Left lobe of liver (tissue), 2 donors: Measurements from ENCODE around the gene CMPK1. TPM values are rescaled to one million over a fixed set of nuclear protein-coding genes. Genes with fewer than 3 reads are reported as not detected.
"Not testable (repeated sequence)": the region's sequence is repeated elsewhere in the genome, so short reads cannot be mapped to it uniquely, and the experiment has no call there.

Experiments
- ATAC-seq: fragments of 200-7000 bp; cut with Tn5 transposase; one replicate; pipeline ENCODE4 v1.9.1; 2020; ENCODE audit warnings: mild to moderate bottlenecking, moderate library complexity
- DNase-seq: peaks from one replicate; pipeline ENCODE4 v3.0.0-alpha.2; 2020; ENCODE audit warnings: low spot score
- total RNA-seq: library from RNA; stranded (reverse); gene quantifications from one replicate; pipeline ENCODE4 v1.2.1, GENCODE V29; 2021
- donor health status: DM: no; HTN: no; CAD: no; lungs with moderate emphysema.
- donor health status: DM: no; HTN: yes; CAD: no.

CMPK1 gene, protein sequence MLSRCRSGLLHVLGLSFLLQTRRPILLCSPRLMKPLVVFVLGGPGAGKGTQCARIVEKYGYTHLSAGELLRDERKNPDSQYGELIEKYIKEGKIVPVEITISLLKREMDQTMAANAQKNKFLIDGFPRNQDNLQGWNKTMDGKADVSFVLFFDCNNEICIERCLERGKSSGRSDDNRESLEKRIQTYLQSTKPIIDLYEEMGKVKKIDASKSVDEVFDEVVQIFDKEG
- 119 TPM for total RNA-seq

DNA sequence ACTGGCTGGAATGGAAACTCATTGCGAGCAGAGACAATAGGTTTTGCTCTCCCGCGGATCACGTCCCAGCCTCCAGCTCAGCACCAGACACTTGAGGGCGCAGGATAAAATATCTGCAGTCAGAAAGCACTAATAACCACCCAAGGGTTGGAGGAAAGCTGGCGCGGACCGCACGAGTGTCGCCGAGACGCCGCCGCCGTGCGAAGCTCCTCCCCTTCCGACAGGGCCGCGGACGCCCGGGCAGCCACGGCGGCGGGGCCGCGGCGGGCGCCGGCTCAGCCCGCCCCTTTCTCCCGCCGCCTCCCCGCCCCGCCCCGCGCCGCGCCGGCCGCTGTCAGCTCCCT lies at the start of gene CMPK1:
Gene CMPK1, plus strand, starts transcription at position 213 of the 344 bp plus-strand sequence. CDS start 156 bp downstream, outside the sequence.
- DNase-seq (peak; percentile 88), ATAC-seq (peak; percentile 82)

DNA sequence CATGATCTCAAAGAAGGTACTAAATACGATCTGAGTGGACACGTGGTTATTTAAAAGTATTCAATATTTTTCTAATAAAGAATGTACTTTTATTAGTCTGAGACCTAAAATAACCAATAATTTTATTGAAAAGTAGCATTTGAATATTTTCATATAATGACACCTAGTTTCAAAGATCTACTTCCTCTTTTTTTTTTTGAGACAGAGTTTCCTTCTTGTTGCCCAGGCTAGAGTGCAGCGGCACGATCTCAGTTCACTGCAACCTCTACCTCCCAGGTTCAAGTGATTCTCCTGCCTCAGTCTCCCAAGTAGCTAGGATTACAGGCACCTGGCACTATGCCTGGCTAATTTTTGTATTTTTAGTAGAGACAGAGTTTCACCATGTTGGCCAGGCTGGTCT lies 45.5 kb upstream of the CMPK1 start:
- not testable (repeated sequence) for ATAC-seq, DNase-seq

DNA sequence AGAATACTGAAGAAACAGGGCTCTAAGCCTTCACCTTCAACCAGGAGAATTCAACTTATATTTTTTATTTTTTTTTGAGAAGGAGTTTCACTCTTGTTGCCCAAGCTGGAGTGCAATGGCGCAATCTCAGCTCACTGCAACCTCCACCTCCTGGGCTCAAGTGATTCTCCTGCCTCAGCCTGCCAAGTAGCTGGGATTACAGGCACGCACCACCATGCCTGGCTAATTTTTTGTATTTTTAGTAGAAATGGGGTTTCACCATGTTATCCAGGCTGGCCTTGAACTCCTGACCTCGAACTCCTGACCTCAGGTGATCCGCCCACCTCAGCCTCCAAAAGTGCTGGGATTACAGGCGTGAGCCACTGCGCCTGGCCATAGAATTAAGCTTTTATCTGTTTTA lies 38.7 kb upstream of the CMPK1 start:
- ATAC-seq, DNase-seq: not testable (repeated sequence)

DNA sequence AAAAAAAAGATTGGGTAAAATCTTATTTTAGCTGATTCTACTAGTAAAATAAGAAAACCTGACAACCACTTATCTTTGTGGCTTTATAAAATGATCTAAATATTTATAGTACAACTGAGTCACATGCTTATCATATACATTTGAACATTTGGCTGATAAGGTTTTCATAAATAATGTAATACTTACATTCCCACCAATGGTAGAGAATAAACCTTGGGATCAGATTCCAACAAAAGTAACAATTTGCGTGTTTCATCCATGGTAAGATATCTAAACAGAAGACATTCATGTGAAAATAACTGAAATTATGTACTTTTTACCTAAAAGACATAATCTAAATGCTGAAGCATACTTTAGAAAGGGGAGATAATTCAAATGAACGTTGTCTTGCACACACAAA lies 38.0 kb upstream of the CMPK1 start:
- no peak for DNase-seq
- ATAC-seq: no peak

DNA sequence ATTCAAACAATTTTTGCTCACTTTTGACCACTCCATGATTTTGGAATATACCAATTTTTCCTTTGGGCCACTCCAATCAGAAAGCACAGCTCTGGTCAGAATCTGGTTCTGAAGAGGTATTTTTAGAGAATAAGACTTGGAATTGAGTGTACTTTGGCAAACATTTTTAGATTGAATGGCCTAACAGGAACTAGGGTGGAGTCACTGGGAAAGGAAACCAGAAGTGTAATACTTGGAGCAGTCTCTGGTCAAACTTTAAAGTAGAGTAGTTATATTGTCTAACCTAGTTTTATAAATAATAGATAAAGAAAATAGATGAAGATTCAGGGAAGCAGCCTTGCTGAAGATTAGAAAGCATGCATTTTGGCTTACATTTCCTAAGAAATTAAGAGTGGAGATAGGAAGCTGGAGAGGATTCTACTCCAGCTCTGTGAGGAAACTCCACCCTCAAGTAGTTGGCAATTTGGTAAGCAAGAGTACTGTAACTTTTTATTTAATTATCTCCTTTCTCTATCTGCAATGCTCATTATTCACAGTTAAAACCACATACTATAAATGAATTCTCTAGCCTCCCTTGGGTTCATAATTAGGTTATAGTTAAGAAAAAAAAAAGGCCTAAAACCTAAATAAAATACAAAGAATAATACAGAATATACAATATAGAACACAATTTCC lies 35.4 kb upstream of the CMPK1 start:
- ATAC-seq (no peak), DNase-seq (no peak)

DNA sequence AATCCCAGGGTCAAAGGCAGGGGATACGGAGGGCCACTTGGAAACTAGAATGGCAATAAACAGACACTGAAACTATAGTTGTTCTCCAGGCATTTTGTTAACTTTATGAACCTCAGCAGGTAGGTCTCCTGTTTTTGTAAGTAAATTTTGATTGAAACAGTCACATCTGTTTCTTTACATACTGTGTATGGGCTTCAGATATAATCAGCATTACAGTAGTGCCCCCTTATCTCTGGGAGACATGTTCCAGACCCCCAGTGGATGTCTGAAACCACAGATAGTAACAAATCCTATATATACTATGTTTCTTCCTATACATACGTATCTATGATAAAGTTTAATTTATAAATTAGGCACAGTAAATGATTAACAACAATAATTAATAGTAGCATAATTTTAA lies 31.1 kb upstream of the CMPK1 start:
- DNase-seq (no peak), ATAC-seq (no peak)

DNA sequence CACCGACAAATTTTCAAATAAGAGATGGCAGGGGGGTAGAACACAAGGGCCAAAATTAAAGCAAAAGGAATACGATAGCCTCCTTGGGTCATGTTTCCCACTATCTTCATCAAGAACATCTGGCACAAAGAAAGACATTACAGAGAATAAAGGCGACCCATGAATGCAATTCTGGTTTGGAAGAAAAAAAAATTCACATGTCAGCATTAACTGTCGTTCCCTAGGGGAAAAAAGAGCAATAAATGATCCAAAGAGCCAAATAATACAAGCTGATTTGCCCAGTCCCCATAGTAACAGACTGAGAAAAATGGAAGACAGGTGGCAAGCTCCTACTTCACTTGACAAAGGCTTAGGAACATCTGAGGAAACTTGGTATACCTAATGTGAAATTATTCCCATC lies 24.2 kb upstream of the CMPK1 start:
- ATAC-seq (no peak), DNase-seq (no peak)

DNA sequence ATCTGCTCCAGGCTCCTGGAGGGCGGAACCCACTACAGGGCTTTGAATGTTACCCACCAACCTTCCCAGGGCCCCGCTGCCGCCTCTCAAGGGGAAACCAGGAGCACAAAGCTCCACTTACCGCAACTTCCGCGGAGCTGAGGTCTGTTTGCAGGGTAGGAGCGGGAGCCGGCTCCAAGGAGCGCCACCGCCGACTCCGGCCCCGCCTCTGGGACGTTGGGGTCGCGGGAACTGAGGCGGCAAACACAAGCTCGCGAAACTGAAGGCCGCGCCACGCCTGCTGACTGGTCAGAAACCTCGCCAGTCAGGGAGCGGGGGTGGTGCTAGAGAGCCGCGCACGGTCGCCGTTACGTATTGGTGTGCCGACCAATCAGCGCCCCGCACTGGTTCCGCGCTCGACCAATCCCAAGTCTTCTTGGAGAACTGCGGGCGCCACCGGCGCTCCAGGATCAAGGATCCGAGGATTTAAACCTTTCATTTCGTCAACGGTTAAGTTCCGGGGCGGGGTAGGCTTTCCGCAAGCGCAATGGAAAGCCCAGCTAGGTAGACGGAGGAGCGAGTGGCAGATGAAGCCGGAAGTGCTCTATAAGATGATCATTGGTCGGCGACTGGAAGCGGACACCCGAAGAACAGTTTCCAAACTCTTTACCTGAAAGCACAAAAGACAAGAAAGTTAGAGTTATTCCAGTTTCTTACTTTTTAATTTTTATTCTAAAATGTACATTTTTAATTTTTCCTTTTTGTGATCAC lies 19.5 kb upstream of the CMPK1 start, which contains the start of gene STIL:
Gene STIL, minus strand, starts transcription at position 233 of the 750 bp plus-strand sequence. CDS start 3,828 bp downstream, outside the sequence.
- DNase-seq: peak; percentile 99
- peak; percentile 99 for ATAC-seq

DNA sequence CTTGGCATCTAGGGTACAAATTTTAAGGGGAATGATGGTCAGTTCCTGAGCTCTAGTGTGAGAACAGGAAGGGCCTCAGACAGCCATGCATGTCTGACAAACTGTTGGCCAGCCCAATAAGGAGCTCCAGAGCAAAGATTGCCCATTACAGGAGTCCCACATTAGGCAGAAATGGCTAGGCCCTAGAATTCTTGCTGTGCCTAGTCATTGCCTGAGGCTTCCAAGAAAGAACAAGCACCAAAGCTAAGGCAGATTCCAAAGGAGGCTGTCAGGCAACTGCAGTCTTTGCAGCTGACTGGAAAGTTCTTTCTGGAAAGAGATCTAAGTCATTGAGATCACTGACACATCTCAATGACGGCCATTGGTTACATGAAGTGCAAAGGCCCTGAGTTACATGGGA lies 15.7 kb upstream of the CMPK1 start:
- DNase-seq: no peak
- ATAC-seq: no peak

DNA sequence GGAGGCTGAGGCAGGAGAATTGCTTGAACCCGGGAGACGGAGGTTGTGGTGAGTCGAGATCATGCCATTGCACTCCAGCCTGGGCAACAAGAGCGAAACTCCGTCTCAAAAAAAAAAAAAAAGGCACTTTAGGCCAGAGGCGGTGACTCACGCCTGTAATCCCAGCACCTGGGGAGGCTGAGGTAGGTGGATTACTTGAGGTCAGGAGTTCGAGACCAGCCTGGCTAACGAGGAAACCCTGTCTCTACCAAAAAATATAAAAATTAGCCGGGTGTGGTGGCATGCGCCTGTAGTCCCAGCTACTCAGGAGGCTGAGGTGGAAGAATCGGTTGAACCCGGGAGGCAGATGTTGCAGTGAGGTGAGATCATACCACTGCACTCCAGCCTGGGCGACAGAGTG lies 13.6 kb upstream of the CMPK1 start:
- DNase-seq, ATAC-seq: not testable (repeated sequence)

DNA sequence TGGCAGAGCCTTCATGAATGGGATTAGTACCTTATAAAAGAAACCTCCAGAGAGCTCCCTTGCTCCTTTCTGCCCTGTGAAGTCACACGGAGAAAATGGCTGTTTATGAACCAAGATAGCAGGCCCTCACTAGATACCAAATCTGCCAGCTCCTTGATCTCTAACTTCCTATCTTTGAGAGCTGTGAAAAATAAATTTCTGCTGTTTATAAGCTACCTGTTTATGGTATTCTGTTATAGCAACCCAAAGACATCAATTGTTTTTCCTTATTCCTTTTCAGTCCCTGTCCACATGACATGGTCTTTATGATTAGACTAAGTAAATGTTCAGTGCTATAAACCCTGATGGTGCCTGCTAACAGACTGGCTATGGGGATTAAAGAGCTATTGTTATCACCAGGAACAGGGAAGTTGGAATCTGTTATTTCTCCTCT lies 10.0 kb upstream of the CMPK1 start:
- DNase-seq (no peak), ATAC-seq (no peak)

DNA sequence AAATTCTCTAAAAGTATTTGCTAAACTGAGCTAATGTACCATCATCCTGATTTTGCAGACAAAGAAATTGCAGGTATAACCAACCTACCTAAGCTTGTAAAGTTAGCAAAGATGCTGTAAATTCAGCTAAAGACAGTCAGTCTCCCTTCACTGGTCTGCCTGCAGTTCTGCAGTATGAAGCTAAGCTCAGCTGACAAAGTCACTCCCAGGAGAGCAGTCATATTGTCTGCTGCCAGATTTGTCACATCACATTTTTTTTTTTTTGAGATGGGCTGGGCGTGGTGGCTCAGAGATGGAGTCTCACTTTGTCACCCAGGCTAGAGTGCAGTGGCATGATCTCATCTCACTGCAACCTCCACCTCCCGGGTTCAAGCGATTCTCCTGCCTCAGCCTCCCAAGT lies 8.9 kb upstream of the CMPK1 start:
- DNase-seq: no peak
- ATAC-seq: no peak

DNA sequence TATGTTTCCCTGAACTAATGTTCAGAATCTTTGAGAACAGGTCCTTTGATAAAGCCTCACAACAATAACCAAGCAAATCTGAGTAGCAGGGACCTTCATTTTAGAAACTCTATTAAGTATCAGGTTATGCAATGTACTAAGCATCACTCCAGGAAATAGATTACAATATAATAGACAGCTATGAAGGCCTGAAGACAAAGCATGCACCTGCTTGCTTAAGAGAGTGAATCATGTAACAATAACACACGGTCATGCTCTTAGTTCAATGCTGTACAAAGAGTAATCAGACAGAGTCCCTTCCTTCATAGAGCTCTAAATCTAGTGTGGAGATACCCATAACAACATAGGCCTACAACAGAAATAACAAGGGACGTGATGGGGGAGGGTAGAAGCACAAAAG lies 8.1 kb upstream of the CMPK1 start:
- ATAC-seq (no peak), DNase-seq (no peak)

DNA sequence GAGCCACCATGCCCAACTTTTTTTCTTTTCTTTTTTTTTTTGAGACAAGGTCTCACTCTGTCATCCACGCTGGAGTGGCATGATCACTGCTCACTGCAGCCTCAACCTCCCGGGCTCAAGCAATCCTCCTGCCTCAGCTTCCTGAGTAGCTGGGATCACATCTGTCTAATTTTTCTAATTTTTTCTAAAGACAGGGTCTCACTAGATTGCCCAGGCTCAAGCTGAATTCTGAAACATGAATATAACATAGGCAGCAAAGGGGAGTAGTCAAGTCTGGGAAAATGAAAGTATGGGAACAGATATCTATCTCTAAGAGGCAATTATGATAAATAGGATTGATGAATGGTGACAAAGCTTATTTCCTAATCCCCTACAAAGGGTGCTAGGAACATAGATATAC lies 7.3 kb upstream of the CMPK1 start:
- ATAC-seq (no peak), DNase-seq (no peak)

DNA sequence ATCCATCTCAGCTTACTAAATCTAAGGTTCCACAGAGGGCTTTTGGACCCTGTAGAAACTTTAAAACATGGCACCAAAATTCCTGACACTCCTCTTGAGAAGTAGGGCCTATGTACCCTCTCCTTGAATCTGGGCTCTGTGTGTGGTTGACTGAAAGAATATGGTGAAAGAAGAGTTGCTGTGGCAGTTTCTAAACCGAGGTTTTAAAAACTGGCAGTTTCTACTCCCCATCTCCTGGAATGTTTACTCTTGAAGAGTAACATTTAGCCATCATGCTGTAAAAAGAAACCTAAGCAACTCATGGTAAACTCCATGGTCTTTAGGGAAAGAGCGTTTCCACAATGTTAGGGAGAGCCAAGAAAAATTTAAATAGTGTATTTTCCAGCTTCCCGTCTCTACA lies 4.6 kb upstream of the CMPK1 start:
- DNase-seq: no peak
- no peak for ATAC-seq

DNA sequence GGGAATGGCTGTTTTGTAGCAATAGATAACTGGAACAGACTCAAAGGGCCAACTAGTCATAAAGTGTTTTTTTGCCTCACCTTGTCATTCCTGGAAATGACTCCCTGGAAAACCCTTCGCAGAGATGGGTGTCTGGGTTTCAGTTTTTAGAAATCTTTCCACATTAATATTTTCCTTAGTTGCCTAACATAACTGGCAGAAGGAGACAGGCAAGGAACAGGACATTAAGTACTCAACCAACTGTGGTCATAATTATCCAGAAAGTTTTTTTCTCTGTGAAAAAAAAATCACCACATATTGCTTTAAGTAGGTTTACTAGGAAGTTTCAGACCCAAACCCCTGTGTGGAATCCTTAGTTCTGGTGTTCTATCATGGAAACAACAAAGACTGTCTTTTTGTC lies 3.4 kb upstream of the CMPK1 start:
- DNase-seq (no peak), ATAC-seq (no peak)

DNA sequence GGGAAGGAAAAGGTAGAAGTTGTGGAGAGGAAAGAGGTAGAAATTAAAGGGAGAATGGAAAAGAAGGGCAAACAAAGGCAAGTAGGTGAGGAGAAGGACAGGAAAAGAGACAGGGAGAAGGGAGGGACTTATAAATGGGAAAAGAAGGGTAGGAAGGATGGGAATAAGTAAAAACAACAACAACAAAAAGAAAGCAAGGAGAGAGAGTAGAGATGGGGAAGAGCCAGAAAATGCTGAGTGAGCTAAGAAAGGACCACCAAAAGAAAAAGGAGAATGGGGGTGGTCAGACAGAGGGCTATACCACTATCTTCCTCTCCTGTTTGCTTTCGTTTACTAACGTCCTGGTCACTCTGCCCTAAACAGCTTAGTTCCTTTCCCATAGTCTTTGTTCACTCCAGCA lies 1.7 kb upstream of the CMPK1 start:
- ATAC-seq (no peak), DNase-seq (no peak)

DNA sequence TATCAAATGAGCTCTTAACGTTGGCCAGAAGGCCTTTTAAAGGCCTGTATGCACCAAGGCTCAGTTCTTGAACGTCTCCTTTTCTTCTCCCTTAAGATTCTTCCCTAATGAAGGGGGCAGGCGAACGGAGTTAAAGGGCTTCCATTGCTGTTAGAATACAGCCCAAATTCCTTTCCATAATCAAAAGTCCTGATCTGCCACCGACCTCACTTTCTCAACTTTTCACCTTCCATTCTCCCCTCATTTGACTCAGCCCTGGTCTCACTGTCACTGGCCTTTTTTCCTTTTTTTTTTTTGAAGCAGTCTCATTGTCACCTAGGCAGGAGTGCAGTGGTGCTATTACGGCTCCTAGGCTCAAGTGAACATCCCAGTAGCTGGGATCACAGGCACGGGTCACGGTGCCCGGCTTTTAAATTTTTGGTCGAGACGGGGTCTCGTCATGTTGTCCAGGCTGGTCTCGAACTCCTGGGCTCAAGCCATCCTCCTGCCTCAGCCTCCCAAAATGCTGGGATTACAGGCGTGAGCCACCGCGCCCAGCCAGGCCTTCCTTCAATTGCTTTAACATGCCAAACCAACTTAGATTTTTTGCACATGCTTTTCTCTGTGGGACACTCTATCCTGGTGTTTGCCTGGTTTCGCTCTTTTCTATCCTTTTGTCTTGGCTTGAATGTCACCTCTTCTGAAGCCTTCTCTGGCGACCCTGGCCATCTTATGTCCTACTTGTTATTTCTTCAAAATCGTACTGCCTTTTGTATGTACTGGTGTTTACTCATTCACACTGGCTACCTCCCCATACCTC lies 612 bp upstream of the CMPK1 start:
- ATAC-seq (no peak), DNase-seq (no peak)

DNA sequence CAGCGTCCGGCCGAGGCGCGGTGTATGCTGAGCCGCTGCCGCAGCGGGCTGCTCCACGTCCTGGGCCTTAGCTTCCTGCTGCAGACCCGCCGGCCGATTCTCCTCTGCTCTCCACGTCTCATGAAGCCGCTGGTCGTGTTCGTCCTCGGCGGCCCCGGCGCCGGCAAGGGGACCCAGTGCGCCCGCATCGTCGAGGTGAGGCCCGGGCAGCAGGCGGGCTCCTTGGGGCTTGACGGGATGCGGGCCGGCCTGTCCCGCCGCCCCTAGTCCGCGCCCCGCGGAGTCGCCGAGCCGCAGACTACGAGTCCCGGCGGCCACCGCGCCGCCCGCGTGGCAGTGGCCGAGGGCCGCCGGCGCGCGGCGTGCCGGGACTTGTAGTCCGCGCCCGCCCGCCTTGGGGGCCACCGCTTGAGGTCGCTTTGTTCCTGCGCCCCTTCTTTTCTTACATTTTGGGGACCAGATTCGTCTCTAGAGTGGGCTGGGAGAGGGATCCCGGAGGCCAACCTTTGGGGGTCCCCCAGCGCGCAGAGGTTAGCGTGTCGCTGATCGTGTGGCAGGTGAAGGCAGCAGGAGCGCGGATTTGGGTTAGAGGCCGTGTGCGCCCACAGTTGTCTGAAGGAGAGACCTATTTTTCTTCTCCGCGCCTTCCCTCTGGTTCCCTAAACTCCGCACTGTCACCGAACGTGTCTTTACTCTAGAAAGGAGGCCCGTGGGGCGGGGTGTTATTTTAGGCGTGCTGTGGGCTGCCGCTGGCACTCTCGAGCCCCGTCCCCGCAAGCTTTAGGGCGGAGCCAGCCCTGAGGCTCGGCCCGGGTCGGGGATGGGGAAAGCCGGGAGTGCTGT lies 553 bp downstream of the CMPK1 start:
- DNase-seq: peak; percentile 93
- peak; percentile 90 for ATAC-seq

DNA sequence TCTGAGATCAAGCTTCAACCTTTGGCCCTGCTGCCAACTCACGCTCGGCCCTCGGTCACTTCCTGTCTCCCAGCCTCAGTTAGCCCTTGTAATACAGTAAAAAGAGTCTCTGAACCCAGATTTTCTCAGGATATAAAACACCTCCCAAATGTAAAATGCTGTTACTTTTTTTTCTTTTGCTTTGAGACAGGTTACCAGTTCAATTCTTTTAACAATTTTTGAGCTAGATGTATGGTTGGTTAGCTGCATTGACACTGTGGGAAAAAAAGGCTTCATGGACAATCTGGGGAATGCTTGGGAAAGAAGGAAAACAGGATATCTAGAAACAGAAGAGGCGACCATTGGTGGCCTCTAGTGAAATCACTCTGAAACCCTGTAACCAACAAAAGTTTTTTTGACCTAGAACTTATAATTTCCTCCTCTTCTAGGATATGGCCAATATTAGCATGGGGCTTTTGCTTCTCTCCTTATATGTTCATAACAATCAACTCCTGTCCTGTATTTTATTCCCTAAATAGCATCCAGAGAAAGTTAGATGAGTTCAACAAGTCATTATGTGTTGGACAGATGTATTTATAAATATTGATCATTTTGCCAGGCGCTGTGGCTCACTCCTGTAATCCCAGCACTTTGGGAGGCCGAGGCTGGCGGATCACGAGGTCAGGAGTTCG lies 1.3 kb downstream of the CMPK1 start:
- ATAC-seq (no peak), DNase-seq (no peak)
